MM.1S (cell line): ENCODE results near the gene FBXL17.

ENCODE experiments used
- EZH2 ChIP-seq: fragments of 300-600 bp; sonication (generic); optimal IDR thresholded peaks from 2 replicates; pipeline ENCODE3; 2017; ENCODE audit warnings: low read depth, mild to moderate bottlenecking, antibody characterized with exemption, low read length, mixed read lengths
- EZH2phosphoT487 ChIP-seq: fragments of 300-600 bp; sonication (generic); IDR thresholded peaks from 2 replicates; pipeline ENCODE4 v1.6.1; 2018; ENCODE audit warnings: antibody characterized with exemption, low read length
- TF ChIP-seq, protein P1 (sequence below): fragments of 300-600 bp; sonication (generic); IDR thresholded peaks from 2 replicates; pipeline ENCODE4 v1.5.1; 2016; ENCODE audit warnings: antibody characterized with exemption, low read length, mixed read lengths

DNA sequence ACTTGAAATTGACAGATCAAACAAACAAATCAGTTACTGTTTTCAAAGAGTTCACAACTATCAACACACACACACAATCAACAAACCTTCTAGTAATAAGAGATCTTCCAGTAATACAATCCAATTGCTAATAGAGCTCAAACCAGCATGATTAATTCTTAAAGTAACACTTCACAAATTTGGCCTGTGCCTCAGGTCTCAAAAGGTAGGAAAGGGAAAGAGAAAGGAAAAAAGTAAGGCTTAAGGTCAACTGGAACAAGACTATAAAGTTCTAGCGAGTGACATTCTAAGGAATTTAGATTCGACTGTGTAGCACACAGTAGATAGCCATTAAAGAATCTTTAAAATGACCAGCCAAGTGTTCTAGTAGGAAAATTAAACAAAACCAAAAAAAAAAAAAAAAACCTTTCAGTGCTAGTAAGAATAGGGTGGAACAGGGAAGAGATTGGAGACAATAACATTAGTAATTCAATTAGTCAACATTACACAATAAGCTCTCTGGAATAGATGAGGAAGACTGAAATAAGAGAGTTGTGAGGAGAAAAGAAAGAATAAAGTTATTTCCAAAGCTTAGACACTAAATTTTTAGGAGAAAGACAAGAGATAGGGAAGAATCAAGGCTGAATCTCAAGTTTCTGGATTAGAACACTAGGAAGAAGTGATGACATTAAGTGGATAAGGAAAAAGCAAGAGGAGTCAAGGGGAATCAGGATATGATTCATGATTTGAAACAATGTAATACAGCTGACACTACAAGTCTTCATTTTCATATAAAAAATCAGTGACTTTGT lies 86.1 kb downstream of the FBXL17 start:
- TF ChIP-seq, protein P1, sequence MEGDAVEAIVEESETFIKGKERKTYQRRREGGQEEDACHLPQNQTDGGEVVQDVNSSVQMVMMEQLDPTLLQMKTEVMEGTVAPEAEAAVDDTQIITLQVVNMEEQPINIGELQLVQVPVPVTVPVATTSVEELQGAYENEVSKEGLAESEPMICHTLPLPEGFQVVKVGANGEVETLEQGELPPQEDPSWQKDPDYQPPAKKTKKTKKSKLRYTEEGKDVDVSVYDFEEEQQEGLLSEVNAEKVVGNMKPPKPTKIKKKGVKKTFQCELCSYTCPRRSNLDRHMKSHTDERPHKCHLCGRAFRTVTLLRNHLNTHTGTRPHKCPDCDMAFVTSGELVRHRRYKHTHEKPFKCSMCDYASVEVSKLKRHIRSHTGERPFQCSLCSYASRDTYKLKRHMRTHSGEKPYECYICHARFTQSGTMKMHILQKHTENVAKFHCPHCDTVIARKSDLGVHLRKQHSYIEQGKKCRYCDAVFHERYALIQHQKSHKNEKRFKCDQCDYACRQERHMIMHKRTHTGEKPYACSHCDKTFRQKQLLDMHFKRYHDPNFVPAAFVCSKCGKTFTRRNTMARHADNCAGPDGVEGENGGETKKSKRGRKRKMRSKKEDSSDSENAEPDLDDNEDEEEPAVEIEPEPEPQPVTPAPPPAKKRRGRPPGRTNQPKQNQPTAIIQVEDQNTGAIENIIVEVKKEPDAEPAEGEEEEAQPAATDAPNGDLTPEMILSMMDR = no peak
- TF ChIP-seq EZH2 = no peak
- TF ChIP-seq EZH2phosphoT487 = no peak
